ENCODE measurements around the gene MAS1.
"Not testable (repeated sequence)": the region's sequence is repeated elsewhere in the genome, so short reads cannot be mapped to it uniquely, and the experiment has no call there.

MAS1 gene

DNA sequence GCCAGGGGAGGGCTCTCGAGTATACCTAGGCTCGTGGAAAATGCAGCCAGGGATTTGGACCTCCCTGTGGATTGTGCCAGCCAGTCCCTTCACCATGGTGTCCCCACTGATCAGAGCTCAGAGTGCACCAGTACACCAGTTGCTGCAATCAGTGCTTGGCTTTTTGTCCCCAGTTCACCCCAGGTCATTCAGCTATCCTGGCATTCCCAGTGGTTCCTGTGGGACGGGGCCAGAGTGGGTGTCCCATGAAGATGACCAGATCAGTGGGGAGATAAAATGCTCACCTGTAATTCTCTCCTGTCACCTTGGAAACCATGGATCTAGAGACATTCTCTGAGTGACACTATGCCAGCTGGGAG is 23.8 kb downstream of the MAS1 start:
- in situ Hi-C loops (cut with MboI; ENCODE audit: low sequenced_read_pairs), result no loop called here

- in situ Hi-C loops (cut with MboI; ENCODE audit: low sequenced_read_pairs), result no loop called here
These were observed 24.6 kb downstream of the MAS1 start for GRCh38 chr6:159915397-159915796.

DNA sequence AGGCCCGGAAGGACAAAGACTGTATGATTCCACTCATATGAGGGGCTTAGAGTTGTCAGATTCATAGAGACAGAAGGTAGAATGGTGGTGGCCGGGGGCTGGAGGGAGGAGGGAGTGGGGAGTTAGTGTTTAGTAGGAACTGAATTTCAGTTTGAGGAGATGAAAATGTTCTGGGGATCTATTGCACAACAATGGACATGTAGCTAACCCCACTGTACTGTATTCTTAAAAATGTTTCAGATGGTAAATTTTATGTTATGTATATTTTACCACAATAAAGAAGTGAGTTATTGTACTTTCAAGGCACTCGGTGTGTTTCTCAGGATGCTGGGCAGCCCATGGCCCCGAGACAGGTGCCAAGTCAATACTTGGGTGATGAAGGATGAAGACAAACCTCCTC is 25.4 kb downstream of the MAS1 start:
- in situ Hi-C loops (cut with MboI; ENCODE audit: low sequenced_read_pairs), result no loop called here

DNA sequence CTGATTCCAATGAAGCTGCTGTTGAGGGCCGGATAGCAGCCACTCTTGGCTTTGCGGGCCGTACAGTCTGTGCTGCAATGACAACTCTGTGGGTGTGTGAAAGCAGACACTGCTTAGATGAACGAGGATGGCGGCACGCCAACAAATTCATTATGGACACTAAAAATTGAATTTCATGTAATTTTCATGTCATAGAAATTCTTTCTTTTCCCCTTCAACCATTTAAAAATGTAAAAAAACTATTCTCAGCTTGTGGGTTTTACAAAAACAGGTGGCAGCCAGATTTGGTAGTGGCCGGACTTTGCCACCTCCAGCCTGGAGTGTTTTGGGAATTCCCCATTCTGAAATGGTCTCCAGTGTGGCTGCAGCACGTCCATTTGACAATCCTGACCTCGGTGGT is 26.0 kb downstream of the MAS1 start:
- in situ Hi-C loops (cut with MboI; ENCODE audit: low sequenced_read_pairs), result no loop called here

DNA sequence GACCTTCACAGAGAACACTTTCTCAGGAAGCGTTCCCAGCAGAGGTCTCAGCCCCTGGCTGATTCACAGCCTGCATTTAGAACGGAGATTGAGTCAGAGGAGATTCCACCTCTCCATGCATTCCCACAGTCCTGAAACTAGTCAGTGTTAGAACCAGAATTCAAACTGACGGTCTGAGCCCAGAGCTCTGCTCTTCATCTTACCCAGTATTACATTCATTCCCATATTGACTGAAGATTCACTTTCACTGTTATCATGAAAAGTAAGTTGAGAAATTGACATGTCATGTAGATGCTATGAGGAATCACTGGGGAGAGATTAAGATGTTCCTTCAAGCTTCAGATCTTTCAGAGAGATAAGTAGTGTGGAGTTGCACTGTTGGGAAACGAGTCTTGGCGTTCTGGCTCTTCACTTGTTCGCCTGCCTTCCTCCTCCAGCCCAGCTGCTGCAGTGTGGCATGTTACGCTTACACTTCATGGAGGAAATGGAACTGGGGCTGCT is 28.3 kb downstream of the MAS1 start:
- in situ Hi-C loops (cut with MboI; ENCODE audit: low sequenced_read_pairs), result no loop called here

- in situ Hi-C loops (cut with MboI; ENCODE audit: low sequenced_read_pairs), result no loop called here
These were observed 29.0 kb downstream of the MAS1 start for GRCh38 chr6:159919800-159920199.

GRCh38 chr6:159924150-159924549 is 33.4 kb downstream of the MAS1 start:
- in situ Hi-C loops (cut with MboI; ENCODE audit: low sequenced_read_pairs), result not testable (repeated sequence)

- in situ Hi-C loops (cut with MboI; ENCODE audit: low sequenced_read_pairs), result no loop called here
These were observed 35.9 kb downstream of the MAS1 start for GRCh38 chr6:159926542-159927203.

DNA sequence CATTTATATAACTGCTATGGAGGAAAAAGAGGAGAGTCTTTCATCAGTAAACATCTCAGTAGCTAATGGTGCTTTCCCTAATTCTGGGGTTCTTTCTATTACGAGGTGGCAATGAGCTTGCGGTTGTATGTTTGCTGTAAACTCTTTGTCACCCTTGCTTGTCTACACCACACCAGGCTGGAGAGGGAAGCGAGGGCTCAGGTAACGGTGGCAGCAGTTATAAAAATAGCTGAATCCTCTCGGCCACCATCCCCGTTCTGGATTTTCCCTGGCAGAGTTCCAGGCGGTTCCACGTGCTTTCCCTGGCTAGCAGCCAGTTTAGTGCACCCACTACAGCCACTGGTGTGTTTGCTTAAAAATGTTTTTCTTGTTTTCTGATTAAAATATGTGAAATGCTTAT is 39.0 kb downstream of the MAS1 start:
- in situ Hi-C loops (cut with MboI; ENCODE audit: low sequenced_read_pairs), result no loop called here

- in situ Hi-C loops (cut with MboI; ENCODE audit: low sequenced_read_pairs), result no loop called here
These were observed 40.3 kb downstream of the MAS1 start for GRCh38 chr6:159931112-159931511.

DNA sequence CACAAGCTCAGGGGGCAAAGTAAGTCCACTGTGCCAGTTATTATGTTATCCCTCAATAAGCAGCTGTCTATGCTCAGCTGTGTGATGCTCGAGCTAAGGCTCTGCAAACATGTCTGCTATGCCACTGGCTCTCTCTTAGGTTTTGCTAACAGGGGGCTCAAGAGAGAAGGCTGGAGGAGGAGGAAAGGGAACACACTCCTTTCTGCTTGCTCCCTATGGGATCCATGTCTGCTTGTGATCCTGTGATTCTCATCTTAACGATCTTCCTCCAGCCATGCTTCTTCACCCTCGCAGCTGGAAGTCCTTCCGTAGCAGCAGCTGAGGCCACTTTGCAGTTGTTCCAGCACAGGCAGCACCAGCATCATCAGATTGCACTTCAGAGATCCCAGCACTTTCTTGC is 41.1 kb downstream of the MAS1 start:
- in situ Hi-C loops (cut with MboI; ENCODE audit: low sequenced_read_pairs), result no loop called here

DNA sequence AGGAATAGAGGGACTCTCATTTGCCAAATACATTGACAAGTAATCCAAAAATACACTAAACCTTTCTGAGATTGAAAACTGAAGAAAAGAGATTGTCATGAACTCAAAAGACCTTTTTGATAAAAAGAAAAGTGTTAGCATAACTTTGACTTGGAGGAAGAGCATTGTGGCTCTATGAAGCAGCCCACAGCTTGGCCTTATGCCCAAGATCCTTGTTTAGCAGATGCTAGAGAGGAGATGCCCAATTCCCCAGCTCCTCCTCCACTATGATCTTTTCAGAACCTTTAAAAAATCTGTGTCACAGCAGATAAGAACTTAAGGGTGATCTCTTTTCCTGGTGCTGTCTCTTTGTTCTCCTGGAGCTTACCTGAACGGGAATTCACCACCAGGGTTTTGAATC is 42.3 kb downstream of the MAS1 start:
- in situ Hi-C loops (cut with MboI; ENCODE audit: low sequenced_read_pairs), result no loop called here

- in situ Hi-C loops (cut with MboI; ENCODE audit: low sequenced_read_pairs), result no loop called here
These were observed 43.4 kb downstream of the MAS1 start for GRCh38 chr6:159934181-159934580.

DNA sequence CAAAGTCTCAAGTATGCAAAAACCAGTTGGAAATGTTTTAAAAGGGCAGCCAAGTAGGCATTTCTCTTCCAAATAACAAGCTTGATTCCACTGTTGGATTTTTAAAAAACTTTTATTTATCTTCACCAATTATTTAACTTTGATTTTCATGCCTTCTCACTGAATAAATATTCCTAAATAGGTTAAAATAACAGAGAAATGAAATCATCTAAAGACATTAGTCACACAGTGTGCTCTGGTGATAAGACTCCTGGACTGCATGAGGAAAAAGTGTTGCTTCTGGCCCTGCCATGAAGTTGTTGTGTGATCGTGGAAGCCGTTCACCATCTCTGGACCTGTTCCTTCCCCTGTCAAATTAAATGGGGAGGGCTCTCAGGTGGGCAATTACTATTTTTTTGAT is 44.3 kb downstream of the MAS1 start:
- in situ Hi-C loops (cut with MboI; ENCODE audit: low sequenced_read_pairs), result no loop called here

GRCh38 chr6:159935633-159936032 is 44.8 kb downstream of the MAS1 start:
- in situ Hi-C loops (cut with MboI; ENCODE audit: low sequenced_read_pairs), result no loop called here

DNA sequence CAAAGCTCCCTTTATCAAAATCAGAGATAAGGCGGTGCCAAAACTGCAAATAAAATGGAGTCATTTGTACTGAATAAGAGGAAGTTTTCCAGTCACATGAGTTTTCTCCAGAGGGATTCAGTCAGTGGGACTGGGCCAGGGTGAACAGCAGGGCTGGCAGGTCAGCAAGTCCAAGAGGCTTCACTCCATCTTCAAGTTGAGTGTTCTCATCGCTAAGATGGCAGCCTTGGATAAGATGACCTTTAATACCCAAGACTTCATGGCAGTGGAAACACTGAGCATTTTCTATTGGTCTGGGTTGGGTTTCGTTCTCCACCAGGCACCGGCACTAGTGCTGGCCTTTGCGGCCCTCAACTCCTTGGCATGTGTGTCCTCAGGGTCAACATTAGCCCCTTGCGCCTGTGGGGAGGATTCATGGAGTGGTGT is 48.8 kb downstream of the MAS1 start:
- in situ Hi-C loops (cut with MboI; ENCODE audit: low sequenced_read_pairs), result no loop called here
